ENCODE measurements around the gene SH3TC2. TPM values are rescaled to one million over a fixed set of nuclear protein-coding genes. Genes with fewer than 3 reads are reported as not detected.

SH3TC2 gene
- total RNA-seq, 1 donor from 2014 or later = 0.13 TPM

DNA sequence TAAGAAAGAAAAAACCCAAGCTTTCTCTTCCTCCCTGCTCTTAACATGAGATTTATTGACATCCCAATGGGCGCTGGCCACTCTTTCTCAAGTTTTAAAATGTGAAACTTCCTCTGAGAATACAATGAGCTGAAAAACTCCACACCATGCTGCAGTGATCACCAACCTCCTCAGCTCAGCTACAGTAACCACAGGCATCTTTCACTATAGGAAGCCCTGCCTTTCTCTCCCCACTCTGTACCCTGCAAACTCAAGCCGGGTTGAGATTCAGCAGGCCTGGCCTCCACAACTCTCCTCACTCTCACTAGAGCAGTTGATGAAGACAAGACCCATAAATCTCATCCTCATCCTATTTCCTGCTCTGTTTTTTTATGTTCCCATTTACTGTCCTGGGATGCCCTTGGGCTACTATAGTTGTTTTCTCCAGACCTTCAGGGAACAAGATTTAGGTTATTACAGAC lies 48.3 kb downstream of the SH3TC2 start:
- no peak for DNase-seq (ENCODE audit: low spot score)
- Mint-ChIP-seq H3K27me3 (ENCODE audit: unreplicated experiment) (no peaks in the 10 kb centered on the region), H3K4me1 (ENCODE audit: unreplicated experiment) (peaks cover 12% of the 10 kb centered on the region), H3K27ac (ENCODE audit: unreplicated experiment) (no peak overlapping the region), H3K9me3 (ENCODE audit: unreplicated experiment) (no peaks in the 10 kb centered on the region), H3K36me3 (ENCODE audit: low read depth, unreplicated experiment) (no peaks in the 10 kb centered on the region), H3K4me3 (ENCODE audit: unreplicated experiment) (no peak overlapping the region)
- TF ChIP-seq, protein P1, sequence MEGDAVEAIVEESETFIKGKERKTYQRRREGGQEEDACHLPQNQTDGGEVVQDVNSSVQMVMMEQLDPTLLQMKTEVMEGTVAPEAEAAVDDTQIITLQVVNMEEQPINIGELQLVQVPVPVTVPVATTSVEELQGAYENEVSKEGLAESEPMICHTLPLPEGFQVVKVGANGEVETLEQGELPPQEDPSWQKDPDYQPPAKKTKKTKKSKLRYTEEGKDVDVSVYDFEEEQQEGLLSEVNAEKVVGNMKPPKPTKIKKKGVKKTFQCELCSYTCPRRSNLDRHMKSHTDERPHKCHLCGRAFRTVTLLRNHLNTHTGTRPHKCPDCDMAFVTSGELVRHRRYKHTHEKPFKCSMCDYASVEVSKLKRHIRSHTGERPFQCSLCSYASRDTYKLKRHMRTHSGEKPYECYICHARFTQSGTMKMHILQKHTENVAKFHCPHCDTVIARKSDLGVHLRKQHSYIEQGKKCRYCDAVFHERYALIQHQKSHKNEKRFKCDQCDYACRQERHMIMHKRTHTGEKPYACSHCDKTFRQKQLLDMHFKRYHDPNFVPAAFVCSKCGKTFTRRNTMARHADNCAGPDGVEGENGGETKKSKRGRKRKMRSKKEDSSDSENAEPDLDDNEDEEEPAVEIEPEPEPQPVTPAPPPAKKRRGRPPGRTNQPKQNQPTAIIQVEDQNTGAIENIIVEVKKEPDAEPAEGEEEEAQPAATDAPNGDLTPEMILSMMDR (IDR thresholded peaks at IDR 0.05; ENCODE audit: unreplicated experiment) = no peak

DNA sequence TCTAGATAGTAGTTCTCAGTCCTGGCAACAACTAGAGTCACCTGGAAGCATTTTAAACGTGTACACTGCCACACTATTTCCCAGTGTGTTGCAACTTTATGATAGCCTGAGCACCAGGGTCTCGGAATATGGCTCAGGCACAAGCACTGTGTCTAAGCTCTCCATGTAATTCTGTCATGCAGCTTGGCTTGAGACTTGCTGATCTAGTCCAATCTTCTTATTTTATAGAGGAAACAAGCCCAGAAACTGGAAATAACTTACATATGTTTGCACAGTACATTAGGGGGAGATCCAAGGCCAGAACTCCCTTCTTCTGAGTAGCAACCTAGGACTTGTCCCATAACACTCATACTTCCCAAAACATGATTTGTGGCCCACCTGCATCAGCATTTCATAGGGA lies 49.1 kb downstream of the SH3TC2 start:
- no peak overlapping the region for H3K4me3 Mint-ChIP-seq (ENCODE audit: unreplicated experiment)
- no peaks in the 10 kb centered on the region for H3K36me3 Mint-ChIP-seq (ENCODE audit: low read depth, unreplicated experiment)
- peaks cover 5% of the 10 kb centered on the region for H3K4me1 Mint-ChIP-seq (ENCODE audit: unreplicated experiment)
- TF ChIP-seq, protein P1 (IDR thresholded peaks at IDR 0.05; ENCODE audit: unreplicated experiment) = no peak
- H3K27me3 Mint-ChIP-seq (ENCODE audit: unreplicated experiment) = no peaks in the 10 kb centered on the region
- no peaks in the 10 kb centered on the region for H3K9me3 Mint-ChIP-seq (ENCODE audit: unreplicated experiment)
- DNase-seq (ENCODE audit: low spot score) = no peak
- no peak overlapping the region for H3K27ac Mint-ChIP-seq (ENCODE audit: unreplicated experiment)

DNA sequence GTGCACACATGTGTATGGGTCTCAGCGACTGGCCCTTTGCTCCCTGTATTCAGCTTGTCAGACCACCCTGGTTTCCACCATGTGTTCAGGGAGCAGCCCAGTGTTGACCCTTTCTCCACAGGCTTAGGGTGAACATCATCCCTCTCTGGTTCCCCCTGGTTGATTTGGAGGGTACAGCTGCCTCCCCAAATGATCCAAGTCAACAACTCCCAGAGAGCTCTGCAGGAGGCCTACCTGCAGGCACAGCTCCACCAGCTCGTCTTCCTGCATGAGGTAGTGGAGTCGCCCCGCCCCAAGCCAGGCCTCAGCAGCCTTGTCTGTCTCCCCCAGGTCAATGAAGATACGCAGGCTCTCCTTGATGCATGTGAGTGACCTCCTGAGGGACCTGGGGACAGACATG lies 50.5 kb downstream of the SH3TC2 start:
- Mint-ChIP-seq H3K9me3 (ENCODE audit: unreplicated experiment) (no peaks in the 10 kb centered on the region), H3K27me3 (ENCODE audit: unreplicated experiment) (no peaks in the 10 kb centered on the region), H3K27ac (ENCODE audit: unreplicated experiment) (no peak overlapping the region), H3K36me3 (ENCODE audit: low read depth, unreplicated experiment) (no peaks in the 10 kb centered on the region), H3K4me1 (ENCODE audit: unreplicated experiment) (no peaks in the 10 kb centered on the region), H3K4me3 (ENCODE audit: unreplicated experiment) (no peak overlapping the region)
- TF ChIP-seq, protein P1 (IDR thresholded peaks at IDR 0.05; ENCODE audit: unreplicated experiment) = no peak
- DNase-seq (ENCODE audit: low spot score) = no peak

DNA sequence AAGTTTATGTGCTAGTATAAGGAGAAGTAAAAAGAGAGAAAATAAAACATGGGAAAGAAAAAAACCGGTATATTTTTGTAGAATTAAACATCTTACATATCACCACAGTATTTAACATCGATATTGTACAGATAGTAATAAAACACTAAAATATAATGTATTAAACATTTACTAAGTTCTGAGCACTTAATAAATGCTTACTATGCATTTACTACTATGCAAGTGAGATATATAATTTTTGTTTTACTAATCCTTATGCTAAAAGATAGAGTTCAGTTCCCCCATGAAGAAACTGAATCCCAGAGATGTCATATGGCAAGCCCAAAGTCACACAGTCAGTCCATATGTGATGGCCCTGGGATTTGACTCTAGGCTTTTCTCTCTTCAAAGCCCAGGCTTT lies 51.1 kb downstream of the SH3TC2 start:
- TF ChIP-seq, protein P1 (IDR thresholded peaks at IDR 0.05; ENCODE audit: unreplicated experiment) = no peak
- DNase-seq (ENCODE audit: low spot score) = no peak
- no peak overlapping the region for H3K27ac Mint-ChIP-seq (ENCODE audit: unreplicated experiment)
- no peak overlapping the region for H3K4me3 Mint-ChIP-seq (ENCODE audit: unreplicated experiment)
- H3K9me3 Mint-ChIP-seq (ENCODE audit: unreplicated experiment) = no peaks in the 10 kb centered on the region
- no peaks in the 10 kb centered on the region for H3K27me3 Mint-ChIP-seq (ENCODE audit: unreplicated experiment)
- no peaks in the 10 kb centered on the region for H3K36me3 Mint-ChIP-seq (ENCODE audit: low read depth, unreplicated experiment)
- H3K4me1 Mint-ChIP-seq (ENCODE audit: unreplicated experiment) = no peaks in the 10 kb centered on the region

DNA sequence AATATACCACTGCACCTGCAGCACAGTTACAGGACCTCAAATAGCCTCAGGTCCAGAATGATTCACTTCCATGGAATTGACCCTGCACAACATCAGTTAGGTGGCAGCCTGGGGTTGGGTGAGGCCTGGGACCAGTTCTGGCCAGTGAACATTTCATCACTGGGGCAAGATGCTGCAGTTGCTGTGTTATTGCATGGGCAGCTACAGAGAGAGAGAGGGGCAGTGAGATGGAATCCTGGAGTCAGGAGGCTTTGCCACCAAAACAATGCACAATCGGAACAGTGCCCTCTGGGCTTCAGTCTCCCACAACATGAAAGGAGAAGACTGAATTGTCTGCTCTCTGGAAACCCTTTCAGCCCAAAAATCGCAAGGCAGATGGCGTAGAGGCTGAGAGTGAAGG lies 51.8 kb downstream of the SH3TC2 start:
- Mint-ChIP-seq H3K4me3 (ENCODE audit: unreplicated experiment) (no peak overlapping the region), H3K4me1 (ENCODE audit: unreplicated experiment) (no peaks in the 10 kb centered on the region), H3K9me3 (ENCODE audit: unreplicated experiment) (no peaks in the 10 kb centered on the region)

More for the DNA sequence above, 51.8 kb downstream of the SH3TC2 start:
- Mint-ChIP-seq H3K27ac (ENCODE audit: unreplicated experiment) (no peak overlapping the region), H3K36me3 (ENCODE audit: low read depth, unreplicated experiment) (no peaks in the 10 kb centered on the region), H3K27me3 (ENCODE audit: unreplicated experiment) (no peaks in the 10 kb centered on the region)
- no peak for DNase-seq (ENCODE audit: low spot score)
- TF ChIP-seq, protein P1 (IDR thresholded peaks at IDR 0.05; ENCODE audit: unreplicated experiment) = no peak
